Motor neuron (in vitro differentiated cells): Measurements from ENCODE around the gene SULT1A1. TPM values are rescaled to one million over a fixed set of nuclear protein-coding genes. Genes with fewer than 3 reads are reported as not detected.

Experiments
- ATAC-seq, 8 experiments: fragments of 200-7000 bp; cut with Tn5 transposase; replicated peaks in 6 of 8; 2 replicates each; pipeline ENCODE4 v1.8.0; 2021; ENCODE audit warnings: mild to moderate bottlenecking in 8 of 8, moderate library complexity in 8 of 8
- H3K27ac ChIP-seq, 2 donors: fragments of 250-450 bp; sonication (Bioruptor Pico); 2 replicates each; pipeline ENCODE4 v1.9.0; 2021; ENCODE audit warnings: antibody characterized with exemption in 2 of 2, mild to moderate bottlenecking in 2 of 2, moderate library complexity in 1 of 2
- H3K4me1 ChIP-seq, 2 donors: fragments of 250-450 bp; sonication (Bioruptor Pico); replicated peaks in 1 of 2; 2 replicates each; pipeline ENCODE4 v1.6.1; 2021; ENCODE audit warnings: antibody characterized with exemption in 2 of 2, mild to moderate bottlenecking in 2 of 2, moderate library complexity in 1 of 2
- H3K4me3 ChIP-seq, 5 donors: fragments of 250-450 bp; sonication (Bioruptor Pico); 2 replicates each; pipeline ENCODE4 v1.9.0; 2021; ENCODE audit warnings: antibody characterized with exemption in 5 of 5, mild to moderate bottlenecking in 5 of 5, moderate library complexity in 4 of 5
- WGBS, 10 experiments: fragments of 450-650 bp; shearing (Covaris generic); methylation state at CpG; one replicate each; pipeline ENCODE4 v1.0.0; 2022; 5-methylcytosine and 5-hydroxymethylcytosine counted together
- in situ Hi-C, 9 experiments: fragments of 400-800 bp; cut with MboI; loops; one replicate each; pipeline ENCODE4 v1.15.0; 2021; ENCODE audit warnings: low sequenced_read_pairs in 9 of 9, low pct_unique_long_range_greater_than_20kb in 2 of 9; ENCODE audit not compliant: unreplicated experiment in 9 of 9
- total RNA-seq, 8 experiments: library from RNA; unstranded; fragments of 300-600 nt; gene quantifications; 2 replicates each; pipeline versions ENCODE4 v1.2.3 to v1.2.4, GENCODE V29; 2022

The SULT1A1 gene
- total RNA-seq, 8 experiments from 2014 or later: 0.16 to 15.9 (median 3.4) TPM

- Histone ChIP-seq H3K27ac (no peak overlapping the region), H3K4me1 (peaks cover 0 to 9% of the 10 kb centered on the region in 2 donors), H3K4me3 (no peak overlapping the region)
- 29 to 100% (median 92%) methylated on average over 1 to 2 of the region's 2 CpGs; no CpG with 5 or more reads in 1 of the 10 experiments for whole genome bisulfite sequencing, 10 experiments
- in situ Hi-C loops: no loop called here
- ATAC-seq: no peak
Measured at GRCh38 chr16:28555561-28555960, 54.3 kb downstream of the SULT1A1 start.

Other genes starting within 250 kb of the SULT1A1 start
- gene NPIPB6, start 246.5 kb downstream of the SULT1A1 start, total RNA-seq: 1 to 10 TPM in 5 of 8 experiments, under 1 TPM in 1, not detected in 2; 0.88 to 3.1 (median 1.6) TPM
- gene EIF3CL, start 206.2 kb downstream of the SULT1A1 start, total RNA-seq: 100 to 1,000 TPM in 7 of 8 experiments, 10 to 100 TPM in 1; 64.2 to 235 (median 149) TPM
- gene NPIPB7, start 137.7 kb downstream of the SULT1A1 start, total RNA-seq: under 1 TPM in 2 of 8 experiments, not detected in 6; 0.14 to 0.38 TPM
- 10 to 100 TPM in 5 of 8 experiments, 1 to 10 TPM in 3; 3.7 to 16.7 (median 11.2) TPM for gene CLN3, start 118.0 kb downstream of the SULT1A1 start, total RNA-seq
- gene APOBR, start 115.4 kb downstream of the SULT1A1 start, total RNA-seq: 1 to 10 TPM in 1 of 8 experiments, under 1 TPM in 5, not detected in 2; 0.05 to 1.5 (median 0.50) TPM
- gene IL27, start 103.2 kb downstream of the SULT1A1 start, total RNA-seq: under 1 TPM in 1 of 8 experiments, not detected in 7; 0.76 TPM
- gene NUPR1, start 71.1 kb downstream of the SULT1A1 start, total RNA-seq: 100 to 1,000 TPM in 2 of 8 experiments, 10 to 100 TPM in 2, under 1 TPM in 4; 0.05 to 108 (median 15.4) TPM
- gene SGF29, start 56.1 kb downstream of the SULT1A1 start, total RNA-seq: 10 to 100 TPM; 16.5 to 35.0 (median 24.7) TPM
- 1 to 10 TPM in 1 of 8 experiments, under 1 TPM in 6, not detected in 1; 0.11 to 1.2 (median 0.21) TPM for gene SULT1A2, start 13.0 kb downstream of the SULT1A1 start, total RNA-seq
- gene NPIPB8, start 28.0 kb upstream of the SULT1A1 start, total RNA-seq: 1 to 10 TPM in 1 of 8 experiments, under 1 TPM in 2, not detected in 5; 0.38 to 1.5 (median 0.75) TPM
- 100 to 1,000 TPM; 259 to 754 (median 376) TPM for gene EIF3C, start 101.4 kb upstream of the SULT1A1 start, total RNA-seq
- gene NPIPB9, start 141.7 kb upstream of the SULT1A1 start, total RNA-seq: 1 to 10 TPM in 5 of 8 experiments, under 1 TPM in 3; 0.60 to 7.5 (median 1.5) TPM
- 100 to 1,000 TPM in 2 of 8 experiments, 10 to 100 TPM in 6; 30.4 to 129 (median 57.4) TPM for gene ATXN2L, start 213.0 kb upstream of the SULT1A1 start, total RNA-seq
- 100 to 1,000 TPM in 7 of 8 experiments, 10 to 100 TPM in 1; 97.3 to 268 (median 122) TPM for gene TUFM, start 236.3 kb upstream of the SULT1A1 start, total RNA-seq